H1 (cell line): Measurements from ENCODE around the gene GPRIN3.

ENCODE experiments used
- CHD1 ChIP-seq: IDR thresholded peaks from 2 replicates; pipeline ENCODE4 v1.6.1; 2012; ENCODE audit warnings: low read depth, low read length, improper control_type of control experiment
- CTCF ChIP-seq, 3 experiments: IDR thresholded peaks; 1 replicate in 2 of 3; 2 replicates in 1 of 3; pipeline versions ENCODE4 v1.5.1 to v1.6.1; 2011; ENCODE audit warnings: low read length in 3 of 3, mild to moderate bottlenecking in 3 of 3, inconsistent platforms in 2 of 3, low read depth in 1 of 3, moderate library complexity in 1 of 3; ENCODE audit not compliant: insufficient read depth in 1 of 3; ENCODE audit errors: control extremely low read depth in 1 of 3
- KDM1A ChIP-seq: fragments of 200-600, 300-600 bp; sonication (generic); IDR thresholded peaks from 2 replicates; pipeline ENCODE4 v1.7.1; 2016; ENCODE audit warnings: mild to moderate bottlenecking, low read length, borderline replicate concordance
- MAFK ChIP-seq: IDR thresholded peaks from 2 replicates; pipeline ENCODE4 v1.6.1; 2012; ENCODE audit warnings: low read depth, mild to moderate bottlenecking, improper control_type of control experiment, low read length
- NANOG ChIP-seq: IDR thresholded peaks from 2 replicates; pipeline ENCODE4 v1.6.1; 2011; ENCODE audit warnings: low read length, low read depth, mild to moderate bottlenecking, inconsistent platforms; ENCODE audit not compliant: insufficient read depth, poor library complexity, severe bottlenecking
- POLR2A ChIP-seq, 2 experiments: IDR thresholded peaks; 1 replicate in 1 of 2; 2 replicates in 1 of 2; pipeline ENCODE4 v1.6.1; 2011; ENCODE audit warnings: low read depth in 2 of 2, low read length in 2 of 2, mild to moderate bottlenecking in 2 of 2; ENCODE audit errors: control extremely low read depth in 1 of 2
- RFX5 ChIP-seq: IDR thresholded peaks from 2 replicates; pipeline ENCODE4 v1.6.1; 2011; ENCODE audit warnings: low read depth, low read length, improper control_type of control experiment, borderline replicate concordance
- TF ChIP-seq, protein P1 (sequence below): IDR thresholded peaks from 2 replicates; pipeline ENCODE4 v1.6.1; 2012; ENCODE audit warnings: inconsistent platforms

DNA sequence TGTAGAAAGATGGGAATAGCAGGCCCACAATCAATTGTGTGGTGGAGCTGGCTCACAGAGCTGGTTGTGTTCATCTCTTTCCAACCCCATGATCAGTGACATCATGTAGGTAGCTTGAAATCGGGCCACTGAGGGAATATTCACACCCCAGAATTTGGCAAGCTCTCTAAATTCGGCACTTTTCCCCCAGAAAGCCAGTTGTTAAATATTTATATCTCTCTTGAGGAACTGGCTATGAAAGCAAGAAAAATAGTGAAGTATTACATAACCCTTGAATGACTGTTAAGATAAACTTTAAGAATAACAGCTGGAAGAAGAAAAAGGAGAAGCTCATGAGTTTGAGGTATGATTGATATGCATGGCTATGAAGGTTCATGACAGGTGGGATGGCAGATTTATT lies 38.9 kb downstream of the GPRIN3 start:
- TF ChIP-seq CTCF (IDR thresholded peaks at IDR 0.05; ENCODE audit: control extremely low read depth in 1 of 3, insufficient read depth in 1 of 3, low read depth in 1 of 3, low read length in 3 of 3), result no peak
- TF ChIP-seq KDM1A, result no peak
- TF ChIP-seq RFX5, result no peak
- no peak for TF ChIP-seq NANOG
- TF ChIP-seq, protein P1, sequence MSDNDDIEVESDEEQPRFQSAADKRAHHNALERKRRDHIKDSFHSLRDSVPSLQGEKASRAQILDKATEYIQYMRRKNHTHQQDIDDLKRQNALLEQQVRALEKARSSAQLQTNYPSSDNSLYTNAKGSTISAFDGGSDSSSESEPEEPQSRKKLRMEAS, result no peak
- TF ChIP-seq POLR2A (IDR thresholded peaks at IDR 0.05; ENCODE audit: control extremely low read depth in 1 of 2, low read depth in 2 of 2, low read length in 2 of 2), result no peak
- no peak for TF ChIP-seq MAFK
- TF ChIP-seq CHD1, result no peak
